Epithelial cell of prostate (primary cell): ENCODE measurements around the gene TENT4B.

Experiments
- DNase-seq: peaks from one replicate; pipeline ENCODE4 v3.0.0-alpha.2; 2011; ENCODE audit warnings: low read depth, low spot score
- H3K27ac ChIP-seq: fragments of 450-650 bp; 2 replicates; pipeline ENCODE4 v1.5.1; 2017; ENCODE audit warnings: mild to moderate bottlenecking

The TENT4B gene

DNA sequence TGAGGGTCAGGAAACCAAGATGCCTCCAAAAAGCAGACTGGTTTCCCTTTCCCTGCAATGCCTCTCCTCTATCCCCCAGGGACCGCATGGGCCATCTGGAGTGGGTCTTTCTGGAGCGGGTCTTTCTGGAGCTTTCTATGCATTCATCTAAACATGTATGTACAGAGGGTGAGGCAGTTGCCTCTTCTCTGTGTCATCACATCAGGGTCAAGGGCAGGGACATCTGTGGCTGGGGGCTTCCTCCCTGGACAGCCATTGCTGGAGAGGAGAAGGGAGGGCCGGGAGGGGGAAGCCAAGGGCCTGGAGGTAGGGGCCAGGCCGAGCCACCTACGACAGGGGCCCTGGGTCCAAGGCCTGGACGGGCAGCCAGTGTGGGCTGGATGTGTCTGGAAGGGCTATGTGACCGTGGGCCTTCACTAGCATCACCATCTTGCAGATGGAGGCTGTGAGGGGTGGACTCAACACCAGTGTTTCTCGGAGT is 114.1 kb downstream of the TENT4B start:
- DNase-seq, result no peak
- H3K27ac ChIP-seq, result no peak overlapping the region

GRCh38 chr16:50267651-50268050 is 114.5 kb downstream of the TENT4B start:
- H3K27ac ChIP-seq, result no peak overlapping the region
- DNase-seq, result no peak

GRCh38 chr16:50268352-50268751 is 115.2 kb downstream of the TENT4B start:
- DNase-seq, result no peak
- no peak overlapping the region for H3K27ac ChIP-seq

DNA sequence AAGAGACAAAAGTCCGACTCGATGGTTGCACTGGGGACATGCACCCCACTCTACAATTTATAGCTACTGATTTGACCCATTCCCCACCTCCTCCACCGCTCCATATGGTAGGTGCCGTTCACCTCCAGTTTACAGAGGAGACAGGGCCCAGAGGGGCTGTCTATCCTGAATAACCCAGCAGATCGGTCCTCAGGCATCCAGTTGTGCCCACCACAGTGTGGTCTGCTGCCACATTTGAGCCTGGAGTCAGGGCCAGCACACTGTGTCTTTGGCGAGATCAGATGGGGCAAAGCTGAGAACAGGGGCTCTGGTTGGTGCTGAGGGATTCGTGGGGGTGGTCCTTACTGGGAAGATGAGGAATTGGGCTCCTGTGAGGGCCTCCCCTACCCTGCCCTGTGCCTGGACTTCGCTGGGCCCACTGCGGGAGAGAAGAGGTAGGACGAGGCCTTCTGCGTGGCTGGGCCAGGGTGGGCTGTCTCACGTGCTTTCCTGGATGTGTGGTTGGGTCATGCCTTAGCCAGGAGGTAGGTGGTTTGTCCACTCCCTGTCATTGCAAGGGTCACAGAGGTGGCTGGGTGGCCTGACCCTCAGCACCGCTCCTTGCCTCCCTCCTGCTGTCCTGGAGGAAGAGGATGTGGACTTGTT is 116.1 kb downstream of the TENT4B start:
- no peak for DNase-seq
- H3K27ac ChIP-seq, result no peak overlapping the region

DNA sequence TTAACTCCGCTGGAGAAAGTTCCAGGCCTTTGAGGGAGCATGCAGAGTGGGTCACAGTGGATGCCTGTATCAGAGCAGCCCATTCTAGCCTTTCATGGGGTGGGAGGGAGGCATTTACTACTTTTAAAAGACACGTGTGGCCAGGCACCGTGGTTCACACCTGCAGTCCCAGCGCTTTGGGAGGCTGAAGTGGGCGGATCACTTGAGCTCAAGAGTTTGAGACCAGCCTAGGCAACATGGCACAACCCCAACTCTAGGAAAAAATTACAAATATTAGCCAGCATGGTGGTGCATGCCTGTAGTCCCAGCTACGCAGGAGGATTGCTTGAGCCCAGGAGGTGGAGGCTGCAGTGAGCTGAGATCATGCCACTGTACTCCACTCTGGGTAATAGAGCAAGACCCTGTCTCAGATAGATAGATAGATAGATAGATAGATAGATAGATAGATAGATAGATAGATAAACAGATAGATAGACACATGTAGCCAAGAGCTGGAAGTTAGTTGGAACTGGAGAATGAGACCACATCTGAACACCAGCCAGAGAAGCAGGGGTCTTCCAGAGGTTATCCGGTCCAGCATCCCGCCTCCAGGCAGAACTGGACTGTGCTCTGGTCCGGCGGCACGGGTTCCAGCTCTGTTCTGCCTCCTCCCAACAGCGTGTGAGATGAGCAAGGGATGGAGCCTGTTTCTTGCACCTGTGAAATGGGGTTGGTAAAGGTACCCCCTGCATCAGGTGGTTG is 116.8 kb downstream of the TENT4B start:
- H3K27ac ChIP-seq, result no peak overlapping the region
- DNase-seq, result no peak

- H3K27ac ChIP-seq, result no peak overlapping the region
- DNase-seq, result no peak
These were observed 117.5 kb downstream of the TENT4B start for GRCh38 chr16:50270510-50271147.

GRCh38 chr16:50271148-50272041 is 118.3 kb downstream of the TENT4B start:
- DNase-seq, result no peak
- H3K27ac ChIP-seq, result no peak overlapping the region

GRCh38 chr16:50272111-50272571 is 119.0 kb downstream of the TENT4B start:
- no peak overlapping the region for H3K27ac ChIP-seq
- DNase-seq, result no peak

DNA sequence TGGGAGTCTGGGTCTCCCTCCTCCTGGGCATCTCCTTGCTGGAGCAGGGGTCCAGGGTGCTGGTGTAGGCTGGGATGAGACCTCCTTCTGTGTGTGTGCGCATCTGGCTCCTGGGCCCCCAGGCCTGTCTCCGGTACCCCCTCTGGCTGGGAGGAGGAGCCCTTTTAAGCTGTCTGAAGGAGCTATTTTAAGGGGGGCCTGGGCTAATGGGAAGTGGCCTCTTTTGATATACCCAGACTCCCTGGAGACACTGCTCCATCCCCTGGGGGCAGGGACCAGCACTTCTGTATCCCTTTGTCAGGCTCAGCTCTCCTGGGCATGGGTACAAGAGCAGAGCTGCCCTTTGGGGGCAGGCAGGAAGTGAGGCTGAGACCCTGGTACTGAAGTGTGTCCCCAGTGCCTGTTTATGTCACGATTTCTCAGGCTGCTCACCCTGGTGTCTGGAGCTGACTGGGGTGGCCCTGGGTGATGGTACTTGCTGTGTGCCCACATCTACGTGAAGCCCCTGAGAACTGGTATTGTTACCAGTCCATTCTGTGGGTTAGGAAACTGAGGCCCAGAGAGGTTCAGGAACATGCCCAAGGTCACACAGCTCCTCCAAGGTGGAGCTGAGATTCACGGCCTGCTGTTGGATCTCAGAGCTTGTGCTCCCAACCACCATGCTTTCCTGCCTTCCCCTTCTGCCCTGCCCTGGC is 119.7 kb downstream of the TENT4B start:
- no peak for DNase-seq
- no peak overlapping the region for H3K27ac ChIP-seq

GRCh38 chr16:50273382-50273690 is 120.2 kb downstream of the TENT4B start:
- no peak for DNase-seq
- H3K27ac ChIP-seq, result no peak overlapping the region

GRCh38 chr16:50273888-50274325 is 120.8 kb downstream of the TENT4B start:
- DNase-seq, result no peak
- no peak overlapping the region for H3K27ac ChIP-seq

DNA sequence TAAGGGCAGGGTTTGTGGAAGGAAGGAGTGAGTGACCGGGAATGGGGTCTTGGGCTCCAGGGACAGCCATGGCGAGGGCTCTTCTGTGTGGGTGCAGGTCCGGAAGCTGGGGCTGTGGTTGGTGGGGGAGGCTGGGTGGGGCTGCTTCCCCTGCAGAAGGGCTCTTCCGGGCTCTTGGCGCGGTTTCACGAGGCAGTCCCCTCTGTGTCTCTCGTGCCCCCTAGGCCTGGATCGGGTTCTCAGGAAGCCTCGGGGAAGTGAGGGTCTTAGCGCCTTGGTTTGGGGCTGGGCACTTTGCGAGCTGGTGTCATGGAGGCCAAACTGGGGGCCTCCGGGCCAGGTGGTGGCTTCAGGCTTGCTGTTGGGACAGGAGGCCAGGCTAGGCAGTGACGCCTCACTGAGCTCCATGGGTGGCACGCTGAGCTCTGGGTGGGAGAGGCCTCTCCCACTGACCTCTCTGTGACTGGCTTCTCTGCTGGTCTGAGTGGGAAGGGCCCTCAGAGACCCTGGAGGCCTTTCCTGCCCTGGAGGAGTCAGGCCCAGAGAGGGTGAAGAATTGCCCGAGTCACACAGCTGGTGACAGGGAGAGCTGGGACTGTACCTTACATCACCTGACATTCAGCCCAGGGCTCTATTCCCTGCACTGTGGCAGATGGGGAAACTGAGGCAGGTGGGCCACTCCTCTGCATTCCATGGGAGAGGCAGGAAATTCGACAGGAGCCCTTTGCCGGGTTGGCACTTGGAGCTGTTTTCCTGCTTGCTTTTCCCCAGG is 121.4 kb downstream of the TENT4B start:
- no peak for DNase-seq
- H3K27ac ChIP-seq, result no peak overlapping the region

DNA sequence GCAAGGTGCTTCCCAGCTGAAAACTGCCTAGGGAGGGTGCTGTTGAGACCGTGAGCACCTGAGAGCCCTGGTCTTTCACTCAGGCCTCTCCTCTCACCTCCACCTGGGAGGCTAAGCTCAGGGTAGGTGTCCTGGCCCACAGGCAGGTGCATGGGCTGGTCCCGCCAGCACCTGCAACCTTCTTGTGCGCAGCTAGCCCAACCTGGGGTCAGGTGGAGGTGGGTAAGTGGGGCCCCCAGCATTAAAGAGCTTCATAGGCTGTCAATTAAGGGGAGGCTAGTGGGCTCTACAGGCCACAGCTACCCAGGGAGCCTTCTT is 122.0 kb downstream of the TENT4B start:
- H3K27ac ChIP-seq, result no peak overlapping the region
- DNase-seq, result no peak

DNA sequence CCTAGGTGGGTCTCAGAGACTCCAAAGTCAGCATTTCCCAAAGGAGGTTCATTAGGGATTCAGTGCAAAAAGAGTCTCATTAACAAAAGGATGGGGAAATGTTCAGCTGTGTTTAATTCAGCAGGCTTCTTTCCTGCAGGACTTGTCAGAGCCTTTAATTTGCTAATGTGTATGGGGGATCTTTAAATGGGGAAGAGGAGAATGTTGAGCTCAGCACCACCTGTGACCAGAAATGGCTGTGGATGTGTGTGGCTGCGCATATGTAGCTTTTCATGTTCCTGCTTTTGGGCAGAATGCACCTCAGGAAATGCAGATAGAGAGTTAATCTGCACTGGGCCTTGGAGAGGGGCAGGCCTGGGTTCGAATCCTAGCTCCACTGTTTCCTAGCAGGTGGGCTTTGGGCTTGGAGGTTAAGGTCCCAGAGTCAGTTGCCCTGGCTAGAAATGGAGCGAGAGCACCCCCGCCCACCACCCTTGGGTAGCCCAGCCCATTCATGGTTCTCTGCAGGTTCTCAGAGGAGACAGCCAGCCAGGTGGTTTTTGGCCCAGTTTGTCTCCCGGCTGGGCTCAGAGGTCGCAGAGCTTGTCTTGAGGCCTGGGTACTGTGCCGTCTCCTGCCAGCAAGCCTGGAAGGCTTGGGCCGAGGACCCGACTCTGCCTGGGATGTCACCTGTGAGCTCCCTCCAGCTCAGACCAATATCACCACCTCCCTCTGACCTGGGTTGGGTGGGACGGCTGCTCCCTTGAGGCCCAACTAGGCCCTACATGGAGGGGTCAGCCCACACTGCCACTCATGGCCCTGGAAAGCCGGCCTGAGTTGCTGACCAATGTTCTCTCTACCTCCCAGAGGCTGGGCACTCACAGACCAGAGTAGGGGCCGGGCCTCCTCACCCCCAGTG is 122.6 kb downstream of the TENT4B start:
- no peak for DNase-seq

DNA sequence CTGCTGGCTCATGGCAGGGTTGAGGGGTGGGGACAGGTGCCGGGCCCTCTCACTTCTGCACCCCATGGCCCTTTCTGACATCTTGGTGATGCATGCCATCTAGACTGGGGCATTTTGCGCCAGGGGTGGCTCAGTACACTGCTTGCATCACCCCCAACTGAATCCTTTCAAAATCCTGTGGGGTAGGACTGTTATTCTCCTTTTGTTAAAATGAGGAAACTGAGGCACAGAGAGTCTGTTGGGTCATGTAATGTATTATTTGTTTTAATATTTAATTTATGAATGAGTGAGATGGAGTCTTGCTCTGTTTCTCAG is 123.2 kb downstream of the TENT4B start:
- DNase-seq, result no peak
- H3K27ac ChIP-seq, result no peak overlapping the region

More for the DNA sequence above, 122.6 kb downstream of the TENT4B start:
- no peak overlapping the region for H3K27ac ChIP-seq

- DNase-seq, result no peak
- H3K27ac ChIP-seq, result no peak overlapping the region
These were observed 123.9 kb downstream of the TENT4B start for GRCh38 chr16:50276801-50277555.

DNA sequence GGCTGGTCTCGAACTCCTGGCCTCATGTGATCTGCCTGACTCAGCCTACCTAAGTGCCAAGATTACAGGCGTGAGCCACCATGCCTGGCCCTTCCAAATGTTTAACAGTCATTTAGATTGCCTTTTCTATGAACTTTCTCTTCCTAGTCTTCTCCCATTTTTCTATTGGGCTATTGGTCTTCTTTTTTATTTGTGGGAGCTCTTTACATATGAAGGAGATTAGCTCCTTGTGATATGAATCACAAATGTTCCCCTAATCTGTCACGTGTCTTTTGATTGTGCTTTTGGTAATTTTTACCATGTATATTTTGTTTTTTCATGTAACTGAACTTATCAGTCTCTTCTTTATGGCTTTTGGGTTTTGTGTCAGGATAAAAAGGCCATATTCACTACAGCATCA is 125.1 kb downstream of the TENT4B start:
- no peak overlapping the region for H3K27ac ChIP-seq
- DNase-seq, result no peak

- no peak for DNase-seq
- H3K27ac ChIP-seq, result no peak overlapping the region
These were observed 126.4 kb downstream of the TENT4B start for GRCh38 chr16:50279504-50279865.
